Mesendoderm (in vitro differentiated cells): Measurements from ENCODE around the gene AP2A2.

Source experiments
- DNase-seq: peaks from one replicate; pipeline ENCODE4 v3.0.0; 2013
- H2AK5ac ChIP-seq: 2 replicates; pipeline ENCODE4 v1.6.1; 2013; ENCODE audit warnings: low read length, inconsistent platforms
- H2BK120ac ChIP-seq: 2 replicates; pipeline ENCODE4 v1.6.1; 2013; ENCODE audit warnings: low read depth, mild to moderate bottlenecking, low read length, moderate library complexity, mixed read lengths
- H2BK15ac ChIP-seq: replicated peaks from 2 replicates; pipeline ENCODE4 v1.6.1; 2013; ENCODE audit warnings: low read depth, mild to moderate bottlenecking, moderate library complexity
- H2BK5ac ChIP-seq: 2 replicates; pipeline ENCODE4 v1.6.1; 2013; ENCODE audit warnings: low read length, inconsistent platforms
- H3K18ac ChIP-seq: 2 replicates; pipeline ENCODE4 v1.6.1; 2013; ENCODE audit warnings: mild to moderate bottlenecking, low read length, mixed read lengths
- H3K23ac ChIP-seq: one replicate; pipeline ENCODE4 v1.6.1; 2013; ENCODE audit warnings: low read length
- H3K27ac ChIP-seq: 2 replicates; pipeline ENCODE4 v1.5.1; 2013; ENCODE audit warnings: low read depth, mild to moderate bottlenecking, inconsistent platforms, low read length, moderate library complexity
- H3K27me3 ChIP-seq: 2 replicates; pipeline ENCODE4 v1.6.1; 2013; ENCODE audit warnings: low read length, control low read depth, mild to moderate bottlenecking, inconsistent platforms; ENCODE audit not compliant: insufficient read depth, poor library complexity
- H3K36me3 ChIP-seq: 2 replicates; pipeline ENCODE4 v1.6.1; 2013; ENCODE audit warnings: low read length, inconsistent platforms; ENCODE audit not compliant: control insufficient read depth, insufficient read depth
- H3K4ac ChIP-seq: one replicate; pipeline ENCODE4 v1.6.1; 2013; ENCODE audit warnings: low read depth, mild to moderate bottlenecking, low read length, moderate library complexity
- H3K4me1 ChIP-seq: 2 replicates; pipeline ENCODE4 v1.6.1; 2013; ENCODE audit warnings: low read depth, low read length, inconsistent platforms; ENCODE audit not compliant: control insufficient read depth
- H3K4me2 ChIP-seq: 2 replicates; pipeline ENCODE4 v1.6.1; 2013; ENCODE audit warnings: low read length
- H3K4me3 ChIP-seq: 2 replicates; pipeline ENCODE4 v1.5.1; 2013; ENCODE audit warnings: mild to moderate bottlenecking, low read length
- H3K56ac ChIP-seq: one replicate; pipeline ENCODE4 v1.6.1; 2013; ENCODE audit warnings: low read length
- H3K79me1 ChIP-seq: 2 replicates; pipeline ENCODE4 v1.6.1; 2013; ENCODE audit warnings: low read length, inconsistent platforms
- H3K79me2 ChIP-seq: 2 replicates; pipeline ENCODE4 v1.6.1; 2013; ENCODE audit warnings: mild to moderate bottlenecking, low read length; ENCODE audit not compliant: control insufficient read depth, insufficient read depth
- H3K9ac ChIP-seq: 2 replicates; pipeline ENCODE4 v1.6.1; 2013; ENCODE audit warnings: low read length, inconsistent platforms
- H4K5ac ChIP-seq: one replicate; pipeline ENCODE4 v1.6.1; 2013; ENCODE audit warnings: low read length
- H4K8ac ChIP-seq: one replicate; pipeline ENCODE4 v1.6.1; 2013; ENCODE audit warnings: low read depth, mild to moderate bottlenecking, control low read depth, low read length, moderate library complexity
- WGBS: extraction: QIAGEN DNeasy Blood & Tissue Kit; methylation state at CpG from one replicate; pipeline ENCODE4 v1.1.7; 2013; ENCODE audit warnings: low lambda C conversion rate, missing lambda C conversion rate; ENCODE audit not compliant: insufficient coverage; ENCODE audit errors: extremely low coverage; 5-methylcytosine and 5-hydroxymethylcytosine counted together

AP2A2 gene

GRCh38 chr11:944711-945470, 19.2 kb downstream of the AP2A2 start:
- peaks cover 19% of the 10 kb centered on the region for H3K79me1 ChIP-seq
- no peak overlapping the region for H2BK15ac ChIP-seq
- peak overlapping the region; percentile 6 for H3K56ac ChIP-seq
- H3K79me2 ChIP-seq, result peaks cover 23% of the 10 kb centered on the region
- H3K4me1 ChIP-seq, result peaks cover 8% of the 10 kb centered on the region
- peak overlapping the region; percentile 6 for H3K27ac ChIP-seq
- H2BK120ac ChIP-seq, result no peak overlapping the region
- no CpG with 5 or more reads among the region's 13 CpGs for WGBS
- peak overlapping the region; percentile 3 for H3K9ac ChIP-seq
- no peaks in the 10 kb centered on the region for H3K27me3 ChIP-seq
- no peak overlapping the region for H4K5ac ChIP-seq
- H2AK5ac ChIP-seq, result no peak overlapping the region
- H2BK5ac ChIP-seq, result peak overlapping the region; percentile 50
- no peak overlapping the region for H4K8ac ChIP-seq
- no peak overlapping the region for H3K4me2 ChIP-seq
- no peaks in the 10 kb centered on the region for H3K36me3 ChIP-seq
- no peak overlapping the region for H3K18ac ChIP-seq
- no peak overlapping the region for H3K4ac ChIP-seq
- H3K4me3 ChIP-seq, result no peak overlapping the region
- peak overlapping the region; percentile 94 for H3K23ac ChIP-seq
- DNase-seq, result peak; percentile 82

GRCh38 chr11:945986-946385, 20.3 kb downstream of the AP2A2 start:
- Histone ChIP-seq H4K5ac (no peak overlapping the region), H3K4me1 (peaks cover 6% of the 10 kb centered on the region), H3K36me3 (no peaks in the 10 kb centered on the region), H2AK5ac (no peak overlapping the region), H3K4me3 (no peak overlapping the region), H3K27ac (no peak overlapping the region), H2BK120ac (no peak overlapping the region), H2BK5ac (no peak overlapping the region), H3K79me2 (peaks cover 14% of the 10 kb centered on the region), H3K27me3 (no peaks in the 10 kb centered on the region), H3K4me2 (no peak overlapping the region), H3K79me1 (peaks cover 12% of the 10 kb centered on the region), H3K4ac (no peak overlapping the region), H3K23ac (no peak overlapping the region), H3K18ac (no peak overlapping the region), H4K8ac (no peak overlapping the region), H3K56ac (no peak overlapping the region), H2BK15ac (no peak overlapping the region), H3K9ac (no peak overlapping the region)
- no CpG with 5 or more reads among the region's 9 CpGs for WGBS
- DNase-seq, result peak; percentile 88

GRCh38 chr11:947744-948143, 22.1 kb downstream of the AP2A2 start:
- H3K18ac ChIP-seq, result no peak overlapping the region
- H3K4me2 ChIP-seq, result no peak overlapping the region
- H3K4me1 ChIP-seq, result peaks cover 9% of the 10 kb centered on the region
- H3K79me2 ChIP-seq, result peaks cover 7% of the 10 kb centered on the region
- H2BK120ac ChIP-seq, result no peak overlapping the region
- no peak overlapping the region for H4K5ac ChIP-seq
- H3K36me3 ChIP-seq, result no peaks in the 10 kb centered on the region
- H3K9ac ChIP-seq, result no peak overlapping the region
- no peak overlapping the region for H2AK5ac ChIP-seq
- H3K4me3 ChIP-seq, result no peak overlapping the region
- no CpG with 5 or more reads among the region's 4 CpGs for WGBS
- H3K79me1 ChIP-seq, result peaks cover 9% of the 10 kb centered on the region
- no peak overlapping the region for H3K27ac ChIP-seq
- H2BK5ac ChIP-seq, result no peak overlapping the region
- no peak for DNase-seq
- H3K27me3 ChIP-seq, result no peaks in the 10 kb centered on the region
- no peak overlapping the region for H2BK15ac ChIP-seq
- no peak overlapping the region for H3K56ac ChIP-seq
- H3K23ac ChIP-seq, result no peak overlapping the region
- no peak overlapping the region for H3K4ac ChIP-seq
- no peak overlapping the region for H4K8ac ChIP-seq

- Histone ChIP-seq H3K79me2 (peaks cover 13% of the 10 kb centered on the region), H3K18ac (no peak overlapping the region), H2BK5ac (no peak overlapping the region), H3K23ac (no peak overlapping the region), H3K4me2 (no peak overlapping the region), H3K4ac (no peak overlapping the region), H3K36me3 (no peaks in the 10 kb centered on the region), H3K4me1 (peaks cover 5% of the 10 kb centered on the region), H2AK5ac (no peak overlapping the region), H2BK120ac (no peak overlapping the region), H4K8ac (no peak overlapping the region), H3K56ac (no peak overlapping the region), H3K27me3 (no peaks in the 10 kb centered on the region), H2BK15ac (no peak overlapping the region), H3K79me1 (peaks cover 12% of the 10 kb centered on the region), H3K4me3 (no peak overlapping the region), H3K27ac (no peak overlapping the region), H4K5ac (no peak overlapping the region), H3K9ac (no peak overlapping the region)
- no peak for DNase-seq
- WGBS, result no CpG with 5 or more reads among the region's 9 CpGs
These were observed 25.8 kb downstream of the AP2A2 start for GRCh38 chr11:951507-951906.

GRCh38 chr11:952406-953385, 27.0 kb downstream of the AP2A2 start:
- H3K27ac ChIP-seq, result peak overlapping the region; percentile 56
- peak; percentile 62 for DNase-seq
- H3K23ac ChIP-seq, result no peak overlapping the region
- H3K4me2 ChIP-seq, result no peak overlapping the region
- no peak overlapping the region for H3K4me3 ChIP-seq
- no peak overlapping the region for H3K18ac ChIP-seq
- peaks cover 5% of the 10 kb centered on the region for H3K4me1 ChIP-seq
- no peak overlapping the region for H3K4ac ChIP-seq
- no peak overlapping the region for H2BK120ac ChIP-seq
- H2BK5ac ChIP-seq, result no peak overlapping the region
- H3K79me2 ChIP-seq, result peaks cover 19% of the 10 kb centered on the region
- no peak overlapping the region for H2BK15ac ChIP-seq
- H3K79me1 ChIP-seq, result peaks cover 17% of the 10 kb centered on the region
- H3K27me3 ChIP-seq, result no peaks in the 10 kb centered on the region
- no peak overlapping the region for H2AK5ac ChIP-seq
- H3K9ac ChIP-seq, result no peak overlapping the region
- no peak overlapping the region for H4K8ac ChIP-seq
- H3K56ac ChIP-seq, result no peak overlapping the region
- no peak overlapping the region for H4K5ac ChIP-seq
- no peaks in the 10 kb centered on the region for H3K36me3 ChIP-seq
- WGBS, result no CpG with 5 or more reads among the region's 18 CpGs
